Measurements from ENCODE around the gene ACBD4.

Gene ACBD4

GRCh38 chr17:45170931-45171337 is 35.4 kb downstream of the ACBD4 start:
- TF ChIP-seq REST (IDR thresholded peaks at IDR 0.05; ENCODE audit: insufficient replicate concordance, low read depth) (no peak), CTCF (IDR thresholded peaks at IDR 0.05; ENCODE audit: insufficient read depth, low read length) (no peak)
- peak overlapping the region; percentile 69 for H3K27ac ChIP-seq (replicated peaks)
- DNase-seq (ENCODE audit: low read depth in 1 of 2, low spot score in 1 of 2): no peak
- H3K27me3 ChIP-seq (ENCODE audit: insufficient read depth, poor library complexity, severe bottlenecking): no peaks in the 10 kb centered on the region
- H3K4me3 ChIP-seq (replicated peaks; ENCODE audit: insufficient read depth, low read length): no peak overlapping the region

- Histone ChIP-seq H3K27ac (replicated peaks) (peak overlapping the region; percentile 69), H3K27me3 (ENCODE audit: insufficient read depth, poor library complexity, severe bottlenecking) (no peaks in the 10 kb centered on the region), H3K4me3 (replicated peaks; ENCODE audit: insufficient read depth, low read length) (no peak overlapping the region)
- TF ChIP-seq REST (IDR thresholded peaks at IDR 0.05; ENCODE audit: insufficient replicate concordance, low read depth) (no peak), SPI1 (IDR thresholded peaks at IDR 0.05; ENCODE audit: borderline replicate concordance, low read depth) (0 out of 2 replicates have a peak, but pooled peaks have one; percentile 2), GABPA (IDR thresholded peaks at IDR 0.05; ENCODE audit: low read depth) (no peak), POLR2AphosphoS5 (IDR thresholded peaks at IDR 0.05; ENCODE audit: low read depth) (no peak), CTCF (IDR thresholded peaks at IDR 0.05; ENCODE audit: insufficient read depth, low read length) (no peak)
- no peak for DNase-seq (ENCODE audit: low read depth in 1 of 2, low spot score in 1 of 2)
Measured at GRCh38 chr17:45171338-45172231, 36.1 kb downstream of the ACBD4 start.

- no peak for TF ChIP-seq GABPA (IDR thresholded peaks at IDR 0.05; ENCODE audit: low read depth)
- H3K27ac ChIP-seq (replicated peaks): peak overlapping the region; percentile 69
- H3K27me3 ChIP-seq (ENCODE audit: insufficient read depth, poor library complexity, severe bottlenecking): no peaks in the 10 kb centered on the region
- H3K4me3 ChIP-seq (replicated peaks; ENCODE audit: insufficient read depth, low read length): no peak overlapping the region
- DNase-seq (ENCODE audit: low read depth in 1 of 2, low spot score in 1 of 2): no peak
Measured at GRCh38 chr17:45172232-45172540, 36.7 kb downstream of the ACBD4 start.

- TF ChIP-seq CTCF (IDR thresholded peaks at IDR 0.05; ENCODE audit: insufficient read depth, low read length) (no peak), SPI1 (IDR thresholded peaks at IDR 0.05; ENCODE audit: borderline replicate concordance, low read depth) (0 out of 2 replicates have a peak, but pooled peaks have one; percentile 10), POLR2AphosphoS5 (IDR thresholded peaks at IDR 0.05; ENCODE audit: low read depth) (0 out of 2 replicates have a peak, but pooled peaks have one; percentile 10), GABPA (IDR thresholded peaks at IDR 0.05; ENCODE audit: low read depth) (no peak), REST (IDR thresholded peaks at IDR 0.05; ENCODE audit: insufficient replicate concordance, low read depth) (no peak)
- DNase-seq (ENCODE audit: low read depth in 1 of 2, low spot score in 1 of 2): peak in 1 of 2 experiments; percentile 54
- no peaks in the 10 kb centered on the region for H3K27me3 ChIP-seq (ENCODE audit: insufficient read depth, poor library complexity, severe bottlenecking)
- no peak overlapping the region for H3K4me3 ChIP-seq (replicated peaks; ENCODE audit: insufficient read depth, low read length)
- peak overlapping the region; percentile 69 for H3K27ac ChIP-seq (replicated peaks)
Measured at GRCh38 chr17:45172541-45173286, 37.2 kb downstream of the ACBD4 start.
